PFSK-1 (cell line): ENCODE measurements around the gene ST8SIA4.

Experiments used
- FOXP2 ChIP-seq: optimal IDR thresholded peaks from 2 replicates; pipeline ENCODE3; 2011; ENCODE audit warnings: borderline replicate concordance, control low read depth, inconsistent platforms; ENCODE audit not compliant: insufficient read depth; ENCODE audit errors: extremely low read length, extremely low read depth
- POLR2AphosphoS5 ChIP-seq: IDR thresholded peaks from 2 replicates; pipeline ENCODE4 v1.6.1; 2012; ENCODE audit warnings: low read depth, mild to moderate bottlenecking, control low read depth, low read length, moderate library complexity
- REST ChIP-seq, 2 experiments: IDR thresholded peaks; 2 replicates each; pipeline versions ENCODE4 v1.6.1 to v1.8.0; 2011 to 2012; ENCODE audit warnings: low read depth in 2 of 2, low read length in 2 of 2, control low read depth in 1 of 2, inconsistent platforms in 1 of 2, mild to moderate bottlenecking in 1 of 2, moderate library complexity in 1 of 2; ENCODE audit not compliant: insufficient read depth in 1 of 2
- SIN3A ChIP-seq: IDR thresholded peaks from 2 replicates; pipeline ENCODE4 v1.6.1; 2012; ENCODE audit warnings: mild to moderate bottlenecking, low read length, moderate library complexity, borderline replicate concordance; ENCODE audit not compliant: insufficient read depth
- TAF1 ChIP-seq: IDR thresholded peaks from 2 replicates; pipeline ENCODE4 v1.6.1; 2012; ENCODE audit warnings: low read length, control low read depth, borderline replicate concordance; ENCODE audit not compliant: insufficient read depth

GRCh38 chr5:100913298-100913697 lies 10.2 kb upstream of the ST8SIA4 start:
- TF ChIP-seq REST (IDR thresholded peaks at IDR 0.05; ENCODE audit: insufficient read depth in 1 of 2, low read depth in 2 of 2, low read length in 2 of 2) (no peak), POLR2AphosphoS5 (no peak), SIN3A (no peak), TAF1 (no peak), FOXP2 (no peak)
